HG03575 (cell line): Measurements from ENCODE around the gene KAT7.
"Not testable (repeated sequence)": the region's sequence is repeated elsewhere in the genome, so short reads cannot be mapped to it uniquely, and the experiment has no call there.

Source experiments
- ATAC-seq: cut with Tn5 transposase; IDR thresholded peaks from one replicate; pipeline ENCODE4 v1.9.1; 2021; ENCODE audit not compliant: unreplicated experiment, insufficient number of reproducible peaks, low FRiP score; ENCODE audit errors: extremely low read depth

The KAT7 gene

GRCh38 chr17:49758464-49759010, 29.9 kb upstream of the KAT7 start:
- not testable (repeated sequence) for ATAC-seq

GRCh38 chr17:49759203-49759602, 29.3 kb upstream of the KAT7 start:
- ATAC-seq, result no peak

GRCh38 chr17:49760296-49760695, 28.2 kb upstream of the KAT7 start:
- ATAC-seq, result no peak

- no peak for ATAC-seq
Observed at GRCh38 chr17:49760932-49761558, 27.4 kb upstream of the KAT7 start.

GRCh38 chr17:49762151-49762941, 26.1 kb upstream of the KAT7 start:
- no peak for ATAC-seq

- peak; percentile 84 for ATAC-seq
Observed at GRCh38 chr17:49763735-49764558, 24.5 kb upstream of the KAT7 start, which contains the start of gene FAM117A. FAM117A (minus strand) TSS chr17:49764131; CDS start chr17:49764087, 44 bp downstream.

GRCh38 chr17:49764559-49765180, 23.8 kb upstream of the KAT7 start:
- no peak for ATAC-seq

- ATAC-seq, result no peak
Observed at GRCh38 chr17:49766918-49767530, 21.5 kb upstream of the KAT7 start.

GRCh38 chr17:49775546-49776260, 12.8 kb upstream of the KAT7 start:
- ATAC-seq, result no peak

- no peak for ATAC-seq
Observed at GRCh38 chr17:49776551-49777300, 11.8 kb upstream of the KAT7 start.

- no peak for ATAC-seq
Observed at GRCh38 chr17:49777563-49777962, 10.9 kb upstream of the KAT7 start.

GRCh38 chr17:49779156-49779738, 9.2 kb upstream of the KAT7 start:
- ATAC-seq, result no peak

GRCh38 chr17:49779739-49780231, 8.7 kb upstream of the KAT7 start:
- ATAC-seq, result no peak

- ATAC-seq, result no peak
Observed at GRCh38 chr17:49783071-49783715, 5.3 kb upstream of the KAT7 start.

GRCh38 chr17:49783791-49784190, 4.7 kb upstream of the KAT7 start:
- no peak for ATAC-seq

- ATAC-seq, result no peak
Observed at GRCh38 chr17:49784636-49785035, 3.8 kb upstream of the KAT7 start.
